Retina (tissue), 1 donor: ENCODE results near the gene FOXP1.
A peak's percentile ranks its signal among the peaks of the same experiment; 100 is the strongest.

Experiments used
- DNase-seq: peaks from one replicate; pipeline ENCODE4 v3.0.0-alpha.2; 2016

The FOXP1 gene

DNA sequence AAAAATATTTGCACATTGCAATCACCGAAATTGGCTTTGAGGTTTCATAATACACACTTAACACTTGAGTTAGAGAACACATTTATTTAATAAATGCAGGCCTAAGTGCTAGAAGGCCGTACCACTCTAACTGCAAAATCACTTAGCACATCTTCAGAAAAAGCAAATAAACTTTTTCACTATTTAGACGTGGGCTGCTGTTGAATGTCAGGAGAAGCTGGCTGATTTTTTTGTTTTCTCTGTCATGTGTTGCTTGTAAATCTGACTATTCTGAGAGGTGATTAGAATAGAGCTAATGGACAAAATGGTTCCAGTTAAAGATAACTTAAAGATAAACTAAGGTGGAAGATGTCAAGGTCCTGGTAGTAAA, 265.1 kb downstream of the FOXP1 start:
- no peak for DNase-seq

GRCh38 chr3:71317749-71318457, 265.6 kb downstream of the FOXP1 start:
- DNase-seq = no peak

- no peak for DNase-seq
Measured at GRCh38 chr3:71317140-71317539, 266.4 kb downstream of the FOXP1 start.

DNA sequence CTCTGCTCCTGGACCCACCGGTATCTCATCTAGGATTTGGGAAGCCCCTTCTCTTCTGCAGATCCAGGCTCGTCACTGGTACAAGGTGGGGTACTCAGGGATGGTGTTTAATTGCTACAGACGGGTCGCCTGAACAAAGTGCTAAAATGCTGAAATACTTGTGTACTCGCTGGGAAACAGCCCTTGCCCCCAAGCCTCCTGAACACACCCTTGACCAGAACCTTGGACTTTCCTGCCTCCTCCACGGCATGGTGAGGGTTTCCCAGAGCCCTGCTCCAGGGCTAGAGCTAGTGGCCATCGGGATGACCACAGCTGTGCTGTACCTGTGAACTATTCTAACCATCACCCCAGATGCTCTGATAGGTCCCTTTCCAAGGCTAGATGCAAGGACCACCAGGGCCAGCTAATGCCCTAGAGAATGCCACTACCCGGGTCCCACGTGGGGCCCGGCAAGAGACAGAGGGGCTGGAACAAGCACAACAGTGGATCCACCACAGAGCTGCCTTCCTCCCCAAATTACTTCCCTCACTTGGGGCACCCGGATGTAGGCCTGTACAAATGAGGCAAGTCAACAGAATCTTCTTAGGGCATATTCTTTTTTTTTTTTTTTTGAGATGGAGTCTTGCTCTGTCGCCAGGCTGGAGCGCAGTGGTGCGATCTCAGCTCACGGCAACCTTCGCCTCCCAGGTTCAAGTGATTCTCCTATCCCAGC, 267.3 kb downstream of the FOXP1 start:
- no peak for DNase-seq

GRCh38 chr3:71315431-71315830, 268.1 kb downstream of the FOXP1 start:
- no peak for DNase-seq

GRCh38 chr3:71313844-71314243, 269.7 kb downstream of the FOXP1 start:
- no peak for DNase-seq

- no peak for DNase-seq
Measured at GRCh38 chr3:71312461-71312860, 271.1 kb downstream of the FOXP1 start.

GRCh38 chr3:71311661-71312046, 271.9 kb downstream of the FOXP1 start:
- DNase-seq = no peak

GRCh38 chr3:71310980-71311660, 272.4 kb downstream of the FOXP1 start:
- DNase-seq = no peak

DNA sequence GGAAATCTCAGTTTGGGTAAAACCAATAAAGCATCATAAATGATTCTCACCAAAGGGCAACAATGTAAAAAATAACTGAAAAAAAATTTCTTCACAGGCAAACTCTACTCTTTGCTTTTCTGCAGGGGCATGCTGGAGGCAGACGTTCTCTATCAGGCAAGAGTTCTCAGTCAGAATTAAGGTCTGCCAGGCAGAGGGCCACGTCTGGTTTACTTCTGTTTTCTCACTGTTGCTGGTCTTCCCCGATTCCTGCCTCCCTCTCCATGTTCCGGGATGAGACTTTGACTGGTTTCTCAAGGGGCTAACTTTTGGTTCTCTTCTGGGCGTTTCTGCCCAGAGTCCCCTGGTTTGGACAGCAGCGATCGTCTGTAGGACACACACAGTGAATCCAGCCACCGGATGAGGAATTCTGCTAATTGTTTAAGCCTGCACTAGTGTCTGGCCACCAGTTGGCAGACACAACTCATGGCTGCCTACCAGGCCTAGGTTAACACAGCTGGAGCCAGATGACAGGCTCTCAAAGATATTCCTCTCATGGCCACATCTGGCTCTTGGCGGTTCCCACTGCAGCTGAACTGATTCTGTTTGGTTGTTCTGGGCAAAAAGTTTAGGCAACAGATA, 273.1 kb downstream of the FOXP1 start:
- DNase-seq = no peak

- DNase-seq = no peak
Measured at GRCh38 chr3:71309886-71310285, 273.6 kb downstream of the FOXP1 start.

GRCh38 chr3:71309342-71309741, 274.2 kb downstream of the FOXP1 start:
- DNase-seq = no peak

DNA sequence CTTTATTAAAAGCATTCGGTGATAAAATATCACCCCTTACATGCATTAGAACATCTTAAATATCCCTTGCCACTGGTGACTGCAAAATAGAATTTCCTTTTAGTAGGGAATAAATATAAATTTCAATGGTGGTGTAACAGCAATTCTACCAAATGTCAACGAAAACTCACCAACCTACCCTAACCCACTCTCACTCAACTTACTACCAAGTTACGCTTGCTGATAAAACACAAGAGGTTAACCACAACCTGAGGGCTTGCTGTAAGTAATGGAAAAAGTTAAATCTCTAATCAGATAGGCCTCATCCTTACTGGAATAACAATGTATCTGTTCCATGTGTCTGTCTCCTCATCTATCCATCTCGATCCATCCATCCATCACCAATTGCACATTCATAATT, 274.7 kb downstream of the FOXP1 start:
- DNase-seq = no peak

DNA sequence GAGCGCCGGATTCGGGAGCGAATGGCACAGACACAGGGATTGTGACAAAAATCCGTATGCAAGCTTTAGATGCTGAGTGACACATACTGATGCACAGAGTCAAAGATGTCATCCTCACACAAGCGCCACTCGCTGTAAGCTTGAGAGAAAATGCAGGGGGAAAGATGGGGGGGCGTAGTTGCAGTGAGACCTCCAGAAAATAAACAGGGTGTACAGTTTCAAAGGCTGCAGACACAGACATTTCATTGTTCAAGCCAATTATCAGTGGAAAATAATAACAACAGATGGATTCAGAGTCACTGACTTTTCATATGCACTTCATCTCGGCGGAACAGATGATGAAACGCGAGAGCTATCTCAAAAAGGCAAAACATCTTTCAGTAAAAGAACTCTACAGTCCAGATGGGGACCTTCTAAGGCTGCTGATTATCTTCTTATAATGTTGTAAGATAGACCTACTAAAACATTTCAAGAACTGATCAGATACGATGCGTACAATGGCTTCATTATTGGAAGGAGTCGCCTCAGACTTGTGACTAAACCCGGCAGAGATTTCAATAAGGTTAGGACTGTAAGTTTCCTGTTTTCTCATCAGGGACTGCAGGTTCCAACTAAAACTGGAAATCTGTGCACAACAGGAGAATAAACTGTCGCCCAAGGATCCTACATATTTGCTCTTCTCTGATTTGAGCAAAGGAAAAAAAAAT, 275.4 kb downstream of the FOXP1 start:
- DNase-seq = no peak

DNA sequence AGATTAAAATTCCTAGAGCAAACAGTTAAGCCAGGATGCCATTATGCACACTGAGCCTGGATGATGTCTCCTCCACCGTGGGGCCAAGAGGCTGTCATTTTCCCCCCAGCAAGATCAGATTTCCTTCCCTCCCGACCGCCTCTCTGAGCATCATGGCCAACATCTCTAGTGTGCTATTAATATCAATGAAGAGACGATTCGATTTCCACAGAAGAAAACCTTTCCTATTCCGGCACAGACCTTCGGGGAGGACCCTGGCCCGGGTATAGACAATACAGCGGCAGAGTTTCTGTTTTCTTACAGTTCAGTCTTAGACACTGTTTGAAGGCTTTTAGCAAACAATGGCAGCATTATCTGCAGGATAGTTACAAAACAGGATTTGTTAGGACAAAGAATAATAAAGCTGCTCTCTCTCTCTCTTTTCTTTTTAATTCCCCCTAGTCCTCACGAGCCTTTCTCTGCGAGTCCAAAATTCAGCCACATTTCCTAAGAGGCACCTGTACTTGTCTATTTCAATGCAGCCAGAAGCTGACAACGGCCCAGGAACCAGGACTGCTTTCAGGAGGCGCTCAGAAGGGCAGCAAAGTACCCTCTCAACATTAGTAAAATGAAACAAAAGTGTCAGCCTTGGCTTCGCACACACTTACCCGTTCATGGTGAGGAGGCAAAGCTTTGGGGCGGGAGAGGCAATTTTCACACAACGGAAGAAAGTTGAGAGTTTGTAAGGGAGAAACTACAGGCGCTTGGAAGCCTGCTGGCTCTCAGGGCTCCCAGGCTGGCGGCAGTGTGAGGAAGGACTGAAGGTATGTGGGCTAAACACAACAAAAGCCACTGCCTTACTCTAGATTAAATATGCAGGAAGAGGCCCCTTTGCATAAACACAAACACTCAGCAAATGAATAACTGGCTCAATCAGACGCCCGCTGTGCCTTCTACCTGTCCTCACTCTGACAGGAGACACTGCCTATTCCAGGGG, 278.0 kb downstream of the FOXP1 start:
- peak; percentile 67 for DNase-seq

- peak; percentile 39 for DNase-seq
Measured at GRCh38 chr3:71304684-71305083, 278.8 kb downstream of the FOXP1 start.

DNA sequence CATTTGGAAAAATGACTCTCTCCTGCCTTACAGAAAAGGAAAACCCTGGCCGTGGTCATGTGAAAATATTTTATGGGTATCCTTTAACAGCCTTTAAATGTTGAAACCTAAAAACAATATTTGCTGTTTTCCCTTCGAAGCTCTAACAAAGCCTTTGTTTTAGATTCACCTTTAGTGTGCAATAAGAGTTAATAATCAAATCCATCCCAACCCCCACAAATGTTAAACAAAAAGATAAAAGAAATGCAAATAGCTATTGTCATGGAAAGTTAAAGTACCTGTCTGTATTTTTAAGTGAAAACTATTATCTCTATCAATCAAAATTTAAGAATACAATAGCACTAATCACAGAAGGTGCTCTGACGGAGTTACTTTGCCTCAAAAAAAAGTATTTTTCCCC, 279.3 kb downstream of the FOXP1 start:
- DNase-seq = no peak

GRCh38 chr3:71303627-71304200, 279.8 kb downstream of the FOXP1 start:
- no peak for DNase-seq

DNA sequence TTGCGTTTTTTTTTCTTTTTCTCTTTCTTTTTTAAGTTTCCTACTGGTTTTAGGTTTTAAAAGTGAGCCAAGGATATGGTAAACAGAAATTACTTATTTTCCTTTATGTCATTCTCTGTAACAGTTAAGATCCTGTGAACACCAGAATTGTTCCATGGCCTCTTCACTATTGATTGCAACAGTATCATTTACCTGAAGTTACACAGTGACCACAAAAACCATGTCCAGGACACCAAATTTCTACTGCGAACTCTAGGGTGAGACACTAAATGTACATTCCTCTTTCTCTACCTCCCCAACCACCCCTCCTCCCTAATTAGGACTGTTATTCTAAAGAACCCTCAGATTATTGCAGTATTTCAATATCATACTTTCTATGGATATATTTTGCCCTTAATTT, 280.9 kb downstream of the FOXP1 start:
- DNase-seq = no peak

DNA sequence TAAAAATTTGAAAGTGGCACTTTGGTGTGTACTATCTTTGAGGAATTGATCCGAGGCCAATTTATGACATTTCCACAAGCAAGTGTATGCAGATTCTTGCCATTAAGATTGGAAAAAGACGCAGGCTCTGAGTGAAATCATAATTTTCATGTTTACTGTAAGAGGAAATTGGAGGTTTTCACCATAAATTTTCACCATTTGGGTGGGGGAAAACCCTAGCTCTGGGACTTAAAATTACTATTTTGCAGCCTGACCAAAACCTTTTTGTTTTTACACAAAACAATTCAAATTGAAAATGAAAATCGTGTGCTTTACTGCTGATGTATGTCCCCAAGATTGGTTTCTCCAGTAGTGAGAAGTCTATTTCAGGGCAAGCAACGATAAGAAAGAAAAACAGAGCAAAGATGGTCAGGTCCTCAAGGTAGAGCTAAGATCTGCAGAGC, 282.6 kb downstream of the FOXP1 start:
- no peak for DNase-seq

DNA sequence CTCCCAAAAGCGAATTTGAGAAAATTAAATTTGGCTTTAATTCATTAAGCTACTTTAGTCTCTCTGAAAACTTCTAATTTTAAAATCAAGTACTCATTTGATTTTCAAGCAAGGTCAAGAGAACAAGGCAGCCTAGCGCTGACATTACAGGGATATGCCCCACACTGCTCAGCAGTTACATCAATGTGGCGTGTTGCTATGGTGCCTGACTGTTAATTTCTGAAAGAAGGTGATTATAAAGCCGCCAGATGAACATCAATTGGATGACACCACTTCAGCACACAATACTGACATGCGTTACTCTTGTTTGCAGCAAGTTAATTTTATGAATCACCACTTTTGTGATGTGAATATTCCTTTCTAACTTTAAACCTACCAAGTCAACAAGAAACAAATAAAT, 284.4 kb downstream of the FOXP1 start:
- DNase-seq = no peak
